Heart right ventricle (tissue), 16 donors: ENCODE data around the gene ACSS1. TPM values are rescaled to one million over a fixed set of nuclear protein-coding genes. Genes with fewer than 3 reads are reported as not detected.

Experiments
- ATAC-seq, 8 donors: fragments of 200-7000 bp; cut with Tn5 transposase; one replicate each; pipeline ENCODE4 v1.9.1; 2020; ENCODE audit warnings: mild to moderate bottlenecking in 8 of 8, moderate library complexity in 8 of 8, moderate number of reproducible peaks in 1 of 8
- DNase-seq, 2 donors: peaks; one replicate each; pipeline ENCODE4 v3.0.0-alpha.2; 2020
- H3K27ac ChIP-seq, 10 donors: fragments of 200-600 bp; sonication (generic) in 2 of 10; one replicate each; pipeline versions ENCODE4 v1.5.0 to v1.8.0; 2020 to 2022; ENCODE audit warnings: mild to moderate bottlenecking in 3 of 10
- H3K27me3 ChIP-seq, 7 donors: fragments of 200-600 bp; one replicate each; pipeline ENCODE4 v1.8.0; 2021 to 2022; ENCODE audit warnings: mild to moderate bottlenecking in 2 of 7
- H3K36me3 ChIP-seq, 9 donors: fragments of 200-600 bp; sonication (generic) in 1 of 9; one replicate each; pipeline versions ENCODE4 v1.5.0 to v1.8.0; 2020 to 2022; ENCODE audit warnings: mild to moderate bottlenecking in 2 of 9
- H3K4me1 ChIP-seq, 9 donors: fragments of 200-600 bp; sonication (generic) in 1 of 9; one replicate each; pipeline versions ENCODE4 v1.5.0 to v1.8.0; 2020 to 2022; ENCODE audit warnings: mild to moderate bottlenecking in 4 of 9
- H3K4me3 ChIP-seq, 10 donors: fragments of 200-600 bp; sonication (generic) in 2 of 10; one replicate each; pipeline versions ENCODE4 v1.5.0 to v1.8.0; 2020 to 2022; ENCODE audit warnings: mild to moderate bottlenecking in 7 of 10, moderate library complexity in 2 of 10
- H3K9me3 ChIP-seq, 11 donors: fragments of 200-600 bp in 10 of 11; sonication (generic) in 2 of 11; one replicate each; pipeline versions ENCODE4 v1.5.0 to v1.8.0; 2013 to 2022; ENCODE audit warnings: mild to moderate bottlenecking in 2 of 11, control low read depth in 1 of 11, moderate library complexity in 1 of 11
- WGBS, 2 donors: extraction: QIAGEN DNeasy Blood & Tissue Kit; methylation state at CpG; one replicate each; pipeline ENCODE4 v1.1.7; 2013; ENCODE audit warnings: inconsistent platforms in 1 of 2; 5-methylcytosine and 5-hydroxymethylcytosine counted together
- intact Hi-C, 10 donors: fragments of 100-400 bp; cut with DNase I; formaldehyde crosslinking; loops; one replicate each; pipeline versions ENCODE4 v1.11.1 to v1.14.2; 2022
- polyA plus RNA-seq, 2 donors: library from polyadenylated mRNA; stranded (reverse); fragments of 200-250 nt; gene quantifications; one replicate each; pipeline ENCODE4 v1.2.3, GENCODE V29; 2013
- total RNA-seq, 10 donors: library from RNA; stranded (reverse); fragmentation: NEBNext Ultra II Directional in 3 of 10; extraction: Animal tissue kit (Norgen Biotek cat#: 25700) in 3 of 10; gene quantifications; one replicate each; pipeline versions ENCODE4 v1.2.1 to v1.2.4, GENCODE V29; 2021 to 2023
- TF ChIP-seq, protein P1 (sequence below), 9 donors: fragments of 200-600 bp; sonication (generic) in 2 of 9; IDR thresholded peaks; one replicate each; pipeline versions ENCODE4 v1.5.0 to v1.8.0; 2021 to 2022; ENCODE audit warnings: antibody characterized with exemption in 9 of 9, mild to moderate bottlenecking in 5 of 9, moderate library complexity in 1 of 9
- donor health status: Arrhythmogenic right ventricular cardiomyopathy.
- donor health status: ischemic (EF 13 %, LVEDD 7.1; RV severe dilation, severe dysfunction).
- donor health status: healthy with polysubstance abuse.
- donor health status: DM: no; HTN: yes; CAD: no.
- donor health status: DM: no; HTN: no; CAD: no.
- donor health status: ischemic (EF 25% LVEDD 6.9; RV normal size, moderate dysfunction).
- donor health status: ischemic (EF 25% LVEDD 5.7; RV mildly dilated, moderate dysfunction).
- donor health status: healthy.
- donor health status: DM: yes; HTN: yes; CAD: no.
- donor health status: Ischemic cardiomyopathy.
- donor health status: ischemic (EF 35%, LVEDD 5.7; RV mildly dilated, moderate dysfunction).
- donor health status: nonischemic (EF 11% LVEDD 7.7; RV severe dilation, severe dysfunction).
- donor health status: DM: yes; HTN: yes; CAD: no.
- donor health status: PGD.
- donor health status: ischemic (EF 29% LVEDD 5.4; RV normal size, mild dysfunction).
- donor health status: nonischemic (EF 23%, LVEDD 6.1; RV moderate dilation, normal function).

The ACSS1 gene
- total and polyA plus RNA-seq, 12 donors = 29.7 to 114 (median 84.9) TPM

DNA sequence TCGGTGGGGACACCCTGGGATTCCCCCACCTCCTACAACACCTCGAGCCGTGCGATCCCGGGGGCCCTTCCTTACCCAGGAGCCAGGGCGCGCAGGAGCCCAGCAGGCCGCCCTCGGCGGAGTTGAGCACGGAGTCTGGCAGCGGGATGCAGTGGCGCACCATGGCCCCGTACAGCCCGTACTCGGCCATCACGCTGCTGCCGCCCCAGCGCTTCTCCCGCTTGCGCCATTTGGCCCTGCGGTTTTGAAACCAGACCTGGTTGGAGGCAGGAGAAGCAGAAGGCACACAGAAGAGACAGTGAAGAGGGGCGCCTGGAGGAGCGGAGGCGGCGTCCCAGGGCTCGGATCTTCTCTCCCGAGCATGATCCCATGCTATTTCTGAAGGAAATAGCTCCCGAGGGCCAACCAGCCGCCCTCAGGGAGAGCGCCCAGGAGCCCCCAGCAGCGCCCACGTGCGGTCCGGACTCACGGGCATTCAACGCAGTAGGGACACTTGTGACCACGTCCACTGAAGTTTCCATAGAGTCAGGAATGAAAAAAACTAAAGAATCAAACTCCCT, 19.8 kb upstream of the ACSS1 start:
- Histone ChIP-seq H3K36me3 (no peaks in the 10 kb centered on the region), H3K27me3 (peaks cover 20 to 98% (median 70%) of the 10 kb centered on the region in 7 donors), H3K27ac (peak overlapping the region in 1 of 10 donors; percentile 20), H3K4me1 (peaks cover 2 to 28% (median 21%) of the 10 kb centered on the region in 9 donors), H3K9me3 (no peaks in the 10 kb centered on the region), H3K4me3 (peak overlapping the region in 9 of 10 donors; percentile 5 to 50 (median 36))
- WGBS, 2 donors = 3 to 4% methylated on average over 38 of the region's 38 CpGs
- ATAC-seq (peak; percentile 41 to 87 (median 80)), DNase-seq (peak in 1 of 2 donors; percentile 48)
- TF ChIP-seq, protein P1, sequence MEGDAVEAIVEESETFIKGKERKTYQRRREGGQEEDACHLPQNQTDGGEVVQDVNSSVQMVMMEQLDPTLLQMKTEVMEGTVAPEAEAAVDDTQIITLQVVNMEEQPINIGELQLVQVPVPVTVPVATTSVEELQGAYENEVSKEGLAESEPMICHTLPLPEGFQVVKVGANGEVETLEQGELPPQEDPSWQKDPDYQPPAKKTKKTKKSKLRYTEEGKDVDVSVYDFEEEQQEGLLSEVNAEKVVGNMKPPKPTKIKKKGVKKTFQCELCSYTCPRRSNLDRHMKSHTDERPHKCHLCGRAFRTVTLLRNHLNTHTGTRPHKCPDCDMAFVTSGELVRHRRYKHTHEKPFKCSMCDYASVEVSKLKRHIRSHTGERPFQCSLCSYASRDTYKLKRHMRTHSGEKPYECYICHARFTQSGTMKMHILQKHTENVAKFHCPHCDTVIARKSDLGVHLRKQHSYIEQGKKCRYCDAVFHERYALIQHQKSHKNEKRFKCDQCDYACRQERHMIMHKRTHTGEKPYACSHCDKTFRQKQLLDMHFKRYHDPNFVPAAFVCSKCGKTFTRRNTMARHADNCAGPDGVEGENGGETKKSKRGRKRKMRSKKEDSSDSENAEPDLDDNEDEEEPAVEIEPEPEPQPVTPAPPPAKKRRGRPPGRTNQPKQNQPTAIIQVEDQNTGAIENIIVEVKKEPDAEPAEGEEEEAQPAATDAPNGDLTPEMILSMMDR (IDR thresholded peaks at IDR 0.05) = peak in 1 of 9 donors; percentile 15
- intact Hi-C loops = loop anchor here in 4 of 10 donors (2.0 to 10.0 kb wide), 5 partner anchors 67 to 327 kb away; partner anchors contain the start of genes ABHD12 (in 1 of the 4) and GINS1 (in 1 of the 4)

DNA sequence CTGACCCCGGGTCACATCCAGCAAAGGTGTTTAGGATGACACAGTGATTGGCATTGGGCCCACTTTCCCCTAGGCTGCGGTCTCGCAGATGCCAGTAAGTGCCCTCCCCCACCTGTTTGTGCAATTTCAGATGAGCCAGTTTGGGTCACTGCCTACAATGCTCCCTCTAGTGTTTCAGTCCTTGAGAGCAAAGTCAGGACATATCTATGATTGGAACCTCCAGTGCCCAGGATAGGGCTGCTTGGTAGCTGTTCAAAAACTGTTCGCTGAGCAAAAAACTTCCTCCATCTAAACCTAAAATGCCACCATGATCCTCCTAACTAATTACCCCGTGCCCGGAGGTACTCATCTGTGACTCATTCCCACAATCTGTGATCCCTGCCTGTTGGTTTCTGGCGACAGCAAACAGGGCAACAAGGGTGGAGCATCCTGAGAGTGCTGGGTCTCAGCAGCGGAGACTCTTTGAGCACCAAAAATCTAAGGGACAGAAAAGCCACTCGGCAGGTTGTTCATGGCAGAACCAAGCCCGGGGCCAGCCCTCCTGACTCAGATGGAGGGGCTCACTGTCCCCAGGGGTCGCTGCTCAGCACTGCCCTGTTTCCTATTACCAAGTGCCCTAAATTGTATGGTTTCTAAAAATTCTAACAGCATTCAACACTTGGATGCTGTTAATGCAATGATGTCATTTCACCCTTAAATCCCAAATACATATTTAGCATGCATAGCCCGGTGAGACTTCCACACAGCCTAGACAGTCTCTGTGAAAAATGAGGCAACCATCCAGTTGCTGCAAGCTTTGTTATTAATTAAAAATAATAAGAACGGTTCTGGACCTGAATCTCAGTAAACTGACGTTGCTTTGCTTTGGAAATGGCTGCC, 19.0 kb upstream of the ACSS1 start:
- Histone ChIP-seq H3K27ac (no peak overlapping the region), H3K4me3 (peak overlapping the region in 9 of 10 donors; percentile 5 to 50 (median 36)), H3K9me3 (no peaks in the 10 kb centered on the region), H3K27me3 (peaks cover 15 to 98% (median 68%) of the 10 kb centered on the region in 7 donors), H3K4me1 (peaks cover 2 to 28% (median 21%) of the 10 kb centered on the region in 9 donors), H3K36me3 (no peaks in the 10 kb centered on the region)
- TF ChIP-seq, protein P1 (IDR thresholded peaks at IDR 0.05) = peak in 6 of 9 donors; percentile 19 to 44 (median 24)
- intact Hi-C loops = loop anchor here in 4 of 10 donors (10.0 kb wide), 4 partner anchors 98 to 328 kb away; partner anchors contain the start of genes ABHD12 (in 1 of the 4) and GINS1 (in 1 of the 4)
- WGBS, 2 donors = 34 to 47% methylated on average over 14 of the region's 14 CpGs
- DNase-seq (no peak), ATAC-seq (peak in 7 of 8 donors; percentile 35 to 78 (median 47))

DNA sequence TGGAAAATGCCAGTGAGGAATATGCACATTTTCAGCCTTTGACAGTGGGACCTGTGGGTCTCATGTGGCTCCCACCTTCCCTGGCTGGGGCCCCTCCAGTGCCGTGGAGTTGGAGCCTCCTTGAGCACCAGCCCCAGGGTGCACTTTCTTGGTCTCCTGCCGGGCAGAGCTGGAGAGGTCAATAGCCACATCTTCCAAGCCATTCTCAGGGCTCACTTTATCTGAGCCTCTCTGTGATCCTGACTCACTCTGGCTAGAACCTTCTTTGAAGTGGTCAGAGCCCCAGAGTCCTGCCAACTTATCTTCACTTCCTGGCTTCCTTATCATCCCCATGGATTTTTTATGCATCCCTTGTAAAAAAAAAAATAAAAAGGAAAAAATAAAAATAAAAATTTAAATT, 18.3 kb upstream of the ACSS1 start:
- TF ChIP-seq, protein P1 (IDR thresholded peaks at IDR 0.05) = no peak
- no peak for ATAC-seq
- WGBS, 2 donors = 56 to 70% methylated on average over 2 of the region's 2 CpGs
- intact Hi-C loops = loop anchor here in 4 of 10 donors (10.0 kb wide), 4 partner anchors 99 to 329 kb away; partner anchors contain the start of genes ABHD12 (in 1 of the 4) and GINS1 (in 1 of the 4)
- DNase-seq = no peak
- Histone ChIP-seq H3K27ac (no peak overlapping the region), H3K9me3 (no peaks in the 10 kb centered on the region), H3K36me3 (no peaks in the 10 kb centered on the region), H3K4me3 (no peak overlapping the region), H3K27me3 (peaks cover 7 to 98% (median 67%) of the 10 kb centered on the region in 7 donors), H3K4me1 (peaks cover 2 to 20% (median 13%) of the 10 kb centered on the region in 9 donors)

DNA sequence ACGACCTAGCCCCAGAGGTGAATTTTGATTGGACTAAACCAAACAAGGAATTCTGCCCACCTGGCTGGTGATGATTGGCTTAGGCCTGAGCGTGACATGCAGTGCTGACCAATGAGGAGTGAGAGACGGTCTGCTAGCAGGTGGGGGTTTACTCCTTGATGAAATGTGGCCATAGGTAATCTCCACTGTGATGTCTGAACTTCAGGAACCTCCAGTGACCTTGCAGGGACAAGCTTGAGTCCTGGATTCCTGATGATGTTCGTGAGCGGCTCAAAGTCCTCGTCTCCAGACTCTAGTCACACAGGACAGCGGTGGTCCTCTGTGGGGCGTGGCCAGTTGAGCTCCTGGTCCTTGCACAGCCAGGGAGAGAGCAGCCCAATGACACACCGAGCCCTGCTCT, 15.6 kb upstream of the ACSS1 start:
- H3K4me3 ChIP-seq = no peak overlapping the region
- ATAC-seq (no peak), DNase-seq (no peak)
- H3K36me3 ChIP-seq = no peaks in the 10 kb centered on the region
- intact Hi-C loops = loop anchor here in 4 of 10 donors (10.0 kb wide), 4 partner anchors 101 to 331 kb away; partner anchors contain the start of genes ABHD12 (in 1 of the 4) and GINS1 (in 1 of the 4)
- WGBS, 2 donors = 77 to 79% methylated on average over 9 of the region's 9 CpGs
- H3K9me3 ChIP-seq = no peaks in the 10 kb centered on the region
- H3K27me3 ChIP-seq = peaks cover 3 to 96% (median 55%) of the 10 kb centered on the region in 7 donors
- peaks cover 2 to 16% (median 11%) of the 10 kb centered on the region in 9 donors for H3K4me1 ChIP-seq
- no peak overlapping the region for H3K27ac ChIP-seq
- TF ChIP-seq, protein P1 (IDR thresholded peaks at IDR 0.05) = no peak
